ENCODE data around the gene TNP2.
"Not testable (repeated sequence)": the region's sequence is repeated elsewhere in the genome, so short reads cannot be mapped to it uniquely, and the experiment has no call there.

TNP2 gene

DNA sequence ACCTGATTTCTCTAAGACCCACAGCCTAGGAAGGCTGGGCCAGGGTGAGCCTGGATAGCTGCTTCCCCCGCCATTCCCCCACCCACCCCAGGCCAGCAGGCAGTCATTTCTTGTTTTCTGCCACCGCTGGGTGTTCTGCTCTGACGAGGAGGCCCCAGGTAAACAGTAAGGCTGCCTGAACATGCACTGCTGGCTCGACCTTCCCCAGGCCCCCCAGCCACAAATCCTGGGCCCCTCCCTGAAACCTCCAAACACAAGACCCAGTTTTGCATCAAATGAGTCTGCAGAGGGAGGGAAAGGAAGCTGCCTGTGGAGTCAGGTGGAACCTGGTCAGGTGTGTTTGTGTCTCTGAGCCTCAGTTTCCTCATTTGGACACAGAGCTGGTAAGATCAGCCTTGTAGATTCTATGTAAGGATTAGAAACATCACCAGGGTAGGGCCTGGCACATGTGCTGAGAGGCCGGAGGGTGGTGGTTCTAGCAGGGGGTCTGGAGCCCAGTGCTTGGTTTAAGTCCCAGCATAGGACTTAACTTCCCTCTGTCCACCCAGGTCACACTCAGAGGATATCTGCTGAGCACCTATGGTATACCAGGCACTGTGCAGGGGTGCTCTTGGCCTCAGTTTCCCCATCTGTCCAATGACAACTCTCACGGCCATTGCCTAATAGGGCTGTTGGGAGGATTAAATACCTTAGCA lies 30.9 kb upstream of the TNP2 start:
- DNase-seq: no peak

DNA sequence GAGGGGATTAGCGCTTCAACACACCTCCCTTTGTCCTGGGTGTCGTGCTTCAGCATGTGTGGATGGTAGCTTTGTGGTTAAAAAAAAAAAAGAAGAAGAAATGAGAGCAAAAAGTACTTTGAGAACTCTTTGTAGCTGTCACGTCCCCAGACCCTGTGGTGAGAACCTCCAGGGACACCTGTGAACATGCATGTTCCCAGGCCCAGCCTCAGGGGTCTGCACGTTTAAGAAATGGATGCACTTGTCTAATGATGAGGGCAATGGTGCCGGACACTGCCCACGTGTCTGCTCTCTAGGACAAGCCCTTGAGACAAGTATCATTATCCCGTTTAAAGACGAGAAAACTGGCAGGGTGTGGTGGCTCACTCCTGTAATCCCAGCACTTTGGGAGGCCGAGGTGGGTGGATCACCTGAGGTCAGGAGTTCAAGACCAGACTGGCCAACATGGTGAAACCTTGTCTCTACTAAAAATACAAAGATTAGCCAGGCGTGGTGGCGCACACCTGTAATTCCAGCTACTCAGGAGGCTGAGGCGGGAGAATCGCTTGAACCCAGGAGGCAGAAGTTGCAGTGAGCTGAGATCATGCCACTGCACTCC lies 29.9 kb upstream of the TNP2 start:
- not testable (repeated sequence) for DNase-seq

DNA sequence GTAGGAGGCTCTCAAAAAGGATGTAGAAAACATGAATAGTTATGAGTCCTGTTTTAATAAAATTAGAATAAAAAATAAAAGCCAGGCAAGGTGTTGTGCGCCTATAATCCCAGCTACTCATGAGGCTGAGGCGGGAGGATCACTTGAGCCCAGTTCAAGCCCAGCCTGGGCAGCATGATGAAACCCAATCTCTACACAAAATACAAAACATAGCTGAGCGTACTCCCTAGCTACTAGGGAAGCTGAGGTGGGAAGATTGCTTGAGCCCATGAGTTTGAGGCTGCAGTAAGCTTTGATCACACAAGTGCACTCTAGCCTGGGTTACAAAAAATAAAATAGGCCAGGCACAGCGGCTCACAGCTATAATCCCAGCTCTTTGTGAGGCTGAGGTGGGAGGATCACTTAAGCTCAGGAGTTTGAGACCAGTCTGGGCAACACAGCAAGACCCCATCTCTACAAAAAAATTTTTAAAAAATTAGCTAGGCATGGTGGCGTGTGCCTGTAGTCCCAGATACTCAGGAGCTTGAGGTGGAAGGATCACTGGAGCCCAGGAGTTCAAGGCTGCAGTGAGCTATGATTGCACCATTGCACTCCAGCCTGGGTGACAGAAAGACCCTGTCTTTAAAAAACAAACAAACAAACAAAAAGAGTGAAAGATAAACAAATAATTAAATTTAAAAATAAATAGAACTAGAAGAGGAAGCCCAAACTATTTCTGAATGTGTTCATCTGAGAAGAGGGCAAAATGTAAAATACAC lies 29.2 kb upstream of the TNP2 start:
- DNase-seq: no peak

DNA sequence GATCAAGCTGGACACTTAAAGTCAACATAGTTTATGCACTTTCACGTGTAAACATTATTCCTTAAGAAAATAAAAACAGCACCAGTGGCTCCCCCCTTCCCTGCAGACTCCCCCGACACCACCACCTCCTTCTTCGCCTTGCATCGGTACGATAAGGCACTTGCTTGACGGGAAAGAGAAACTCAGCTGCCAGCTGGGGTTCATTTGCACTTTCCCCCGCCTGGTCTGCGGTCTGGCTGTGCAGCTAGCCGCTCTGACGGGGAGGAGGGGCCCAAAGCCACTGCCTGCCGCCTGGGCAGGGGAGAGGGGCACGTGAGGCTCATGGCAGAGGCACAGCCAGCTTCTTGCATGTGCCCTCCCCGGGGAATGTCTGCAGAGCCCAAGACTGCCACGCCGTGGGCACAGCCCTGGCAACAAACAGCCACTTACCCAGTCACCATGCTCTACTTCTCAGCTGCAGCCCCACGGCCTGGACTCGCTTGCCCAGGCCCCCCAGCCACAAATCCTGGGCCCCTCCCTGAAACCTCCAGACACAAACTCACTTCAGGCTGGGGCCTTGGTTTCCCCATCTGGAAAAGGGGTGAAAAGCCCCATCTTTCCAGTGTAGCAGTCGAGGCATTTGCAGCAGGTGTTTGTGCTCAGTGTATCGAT lies 28.5 kb upstream of the TNP2 start:
- peak; percentile 63 for DNase-seq

DNA sequence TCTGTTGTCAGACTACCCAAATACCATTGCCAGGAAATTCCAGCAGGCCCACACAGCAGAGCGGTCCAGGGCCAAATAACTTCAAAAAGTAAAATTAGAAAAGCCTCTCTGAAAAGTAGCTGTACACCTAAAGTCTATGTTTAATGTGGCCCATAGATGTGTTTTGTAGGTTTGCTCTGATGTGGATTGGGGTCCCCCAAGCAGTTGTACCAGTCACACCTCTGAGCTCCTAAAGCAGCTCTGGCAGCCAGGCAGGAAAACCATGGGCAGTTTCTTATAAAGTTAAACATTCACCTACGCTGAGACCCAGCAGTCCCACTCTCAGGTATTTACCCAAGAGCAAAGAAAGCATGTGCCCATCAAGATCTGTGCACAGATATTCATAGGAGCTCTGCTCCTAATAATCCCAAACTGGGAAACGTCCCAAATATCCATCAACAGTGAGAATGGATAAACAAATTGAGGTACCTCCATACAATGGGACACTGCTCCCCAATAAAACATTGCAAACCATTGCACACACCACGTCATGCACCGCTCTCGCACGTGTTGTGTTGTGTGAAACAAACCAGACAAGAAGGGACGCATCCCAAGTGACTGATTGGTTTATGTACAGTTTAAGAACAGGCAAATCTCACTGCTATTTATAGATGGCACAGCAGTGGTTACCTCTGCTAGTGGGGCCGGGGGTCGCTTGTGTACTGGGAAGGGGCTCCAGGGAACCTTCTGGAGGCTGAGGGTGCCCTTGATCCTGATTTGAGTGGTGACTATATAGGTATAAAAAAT lies 27.8 kb upstream of the TNP2 start:
- DNase-seq: no peak

DNA sequence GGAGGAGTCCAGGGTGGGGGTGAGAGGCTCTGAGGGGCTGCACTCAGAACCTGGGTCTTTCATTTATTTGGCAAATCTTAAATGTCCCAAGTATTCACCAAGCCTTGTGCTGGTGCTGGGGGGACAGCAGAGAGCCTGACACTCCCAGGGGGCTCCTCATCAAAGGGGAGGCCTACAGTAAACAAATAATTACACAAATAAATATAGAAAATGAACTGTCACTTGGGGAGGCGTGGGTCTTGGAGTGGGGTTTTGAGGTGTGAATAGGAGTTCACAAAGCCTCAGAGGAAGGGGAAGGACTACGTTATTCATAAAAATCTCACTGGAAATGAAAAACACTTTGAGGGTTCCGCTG lies 27.2 kb upstream of the TNP2 start:
- no peak for DNase-seq

DNA sequence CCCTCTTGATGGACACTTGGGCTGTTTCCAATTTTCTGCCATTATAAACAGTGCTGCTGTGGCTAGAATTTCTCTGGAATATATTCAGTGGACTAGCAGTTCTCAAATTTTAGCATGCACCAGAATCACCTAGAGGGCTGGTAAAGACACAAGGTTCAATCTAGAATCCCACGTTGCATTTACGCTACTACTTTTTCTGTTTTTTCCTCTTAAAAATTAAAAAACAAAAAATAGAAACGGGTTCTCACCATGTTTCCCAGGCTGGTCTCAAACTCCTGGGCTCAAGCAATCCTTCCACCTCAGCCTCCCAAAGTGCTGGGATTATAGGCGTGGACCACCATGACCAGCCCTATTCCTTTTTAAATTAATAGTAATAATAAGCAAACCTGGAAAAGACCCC lies 26.5 kb upstream of the TNP2 start:
- no peak for DNase-seq

DNA sequence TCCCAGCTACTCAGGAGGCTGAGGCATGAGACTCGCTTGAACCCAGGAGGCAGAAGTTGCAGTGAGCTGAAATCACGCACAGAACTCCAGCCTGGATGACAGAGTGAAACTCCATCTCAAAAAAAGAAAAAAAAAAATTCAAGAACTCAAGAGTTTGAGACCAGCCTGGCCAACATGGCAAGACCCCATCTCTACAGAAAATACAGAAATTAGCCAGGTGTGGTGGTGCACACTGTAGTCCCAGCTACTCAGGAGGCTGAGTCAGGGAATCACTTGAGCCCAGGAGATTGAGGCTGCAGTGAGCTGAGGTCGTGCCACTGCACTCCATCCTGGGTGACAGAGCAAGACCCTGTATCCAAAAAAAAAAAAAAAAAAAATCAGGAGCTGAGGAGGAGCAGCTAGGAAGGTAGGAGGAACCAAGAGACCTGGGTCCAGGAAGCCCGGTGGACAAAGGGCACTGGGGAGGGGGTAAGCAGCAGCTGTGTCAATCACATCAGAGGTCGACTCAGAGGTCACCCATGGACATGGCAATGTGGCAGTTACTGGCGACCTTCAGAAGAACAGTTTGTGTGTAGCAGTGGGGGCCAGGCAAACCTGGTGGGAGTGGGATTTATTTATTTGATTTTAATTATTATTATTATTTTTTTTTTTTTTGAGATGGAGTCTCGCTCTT lies 23.1 kb upstream of the TNP2 start:
- no peak for DNase-seq

DNA sequence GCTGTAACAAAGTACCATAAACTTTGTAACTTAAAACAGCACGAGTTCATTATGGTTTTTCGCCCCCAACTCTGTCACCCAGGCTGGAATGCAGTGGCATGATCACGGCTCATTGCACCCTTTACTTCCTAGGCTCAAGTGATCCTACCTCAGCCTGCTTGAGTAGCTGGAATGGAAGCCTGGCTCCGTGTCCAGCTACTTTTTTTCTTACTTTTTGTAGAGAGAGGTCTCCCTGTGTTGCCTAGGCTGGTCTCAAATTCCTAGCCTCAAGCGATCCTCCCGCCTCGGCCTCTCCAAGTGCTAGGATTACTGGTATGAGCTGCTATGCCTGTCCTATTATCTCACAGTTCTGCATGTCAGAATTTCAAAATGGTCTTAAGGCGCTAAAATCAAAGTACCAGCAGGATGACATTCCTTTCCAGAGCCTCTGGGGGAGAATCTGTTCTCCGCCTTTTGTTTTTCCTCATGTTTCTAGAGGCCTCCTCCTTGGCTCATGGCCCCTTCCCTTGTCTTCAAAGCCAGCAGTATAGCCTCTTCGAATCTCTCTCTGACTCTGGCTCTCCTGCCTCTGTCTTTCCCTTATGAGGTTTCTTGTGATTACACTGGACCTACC lies 22.1 kb upstream of the TNP2 start:
- DNase-seq: no peak

DNA sequence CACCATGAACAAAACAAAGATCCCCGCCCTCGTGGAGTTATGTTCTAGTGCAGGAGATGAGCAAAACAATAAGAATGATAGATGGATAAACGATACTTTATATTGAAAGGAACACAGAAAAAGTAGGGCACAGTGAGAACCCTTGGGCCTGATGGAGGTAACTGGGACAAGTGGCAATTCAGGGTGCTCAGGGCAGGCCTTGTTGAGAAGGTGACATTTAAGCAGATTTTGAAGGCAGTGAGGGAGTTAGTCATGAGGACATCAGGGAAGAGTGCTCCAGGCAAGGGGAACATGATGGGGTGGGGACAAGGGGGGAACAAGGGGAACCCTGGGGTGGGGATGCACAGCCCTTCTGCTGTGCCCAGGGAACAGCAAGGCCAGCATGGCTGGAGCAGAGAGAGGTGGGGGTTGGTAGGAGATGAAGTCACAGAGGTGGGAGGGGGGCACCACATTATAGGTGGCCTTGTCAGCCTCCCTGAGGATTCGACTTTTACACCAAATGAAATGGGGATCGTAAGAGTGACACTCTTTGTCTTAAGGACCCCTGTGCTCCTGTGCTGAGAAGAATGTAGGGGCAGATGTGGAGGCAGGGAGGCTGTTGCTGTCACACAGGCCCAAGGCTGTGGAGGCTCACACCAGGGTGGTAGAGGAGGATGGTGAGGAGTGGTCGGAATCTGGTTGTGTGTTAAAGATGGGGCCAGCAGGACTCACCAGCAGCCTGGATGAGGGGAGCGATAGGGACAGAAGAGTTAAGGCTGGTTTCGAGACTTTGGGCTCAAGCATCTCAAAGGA lies 21.2 kb upstream of the TNP2 start:
- no peak for DNase-seq

DNA sequence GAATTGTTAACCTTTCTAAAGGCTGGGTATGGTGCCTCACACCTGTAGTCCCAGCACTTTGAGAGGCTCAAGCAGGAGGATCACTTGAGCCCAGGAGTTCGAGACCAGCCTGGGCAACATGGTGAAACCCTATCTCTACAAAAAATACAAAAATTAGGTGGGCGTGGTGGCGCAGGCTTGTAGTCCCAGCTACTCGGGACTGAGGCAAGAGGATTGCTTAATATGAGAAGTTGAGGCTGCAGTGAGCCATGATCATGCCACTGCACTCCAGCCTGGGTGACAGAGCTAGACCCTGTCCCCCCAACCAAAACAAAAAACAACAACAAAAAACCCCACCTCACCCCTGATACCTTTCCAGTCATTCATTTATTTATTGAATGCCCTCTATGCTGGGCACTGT lies 20.6 kb upstream of the TNP2 start:
- not testable (repeated sequence) for DNase-seq

DNA sequence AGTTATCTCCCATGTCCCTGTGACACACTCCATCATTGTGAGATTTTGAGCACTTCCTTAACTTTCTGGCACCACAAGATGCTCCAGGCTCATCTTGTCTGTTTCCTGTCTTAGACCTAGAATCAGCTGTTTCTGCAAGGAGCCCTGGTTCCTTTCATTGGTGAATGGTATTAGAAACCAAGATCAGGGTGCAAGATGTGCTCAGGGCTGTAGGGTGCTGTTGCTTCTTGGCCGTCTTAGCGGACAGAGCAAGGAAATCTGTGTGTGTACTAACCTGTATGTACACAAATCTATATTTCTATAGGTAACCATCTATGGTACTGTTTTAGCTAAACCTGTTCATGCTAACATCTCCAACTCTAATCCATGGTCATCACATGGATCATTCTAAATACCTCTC lies 20.1 kb upstream of the TNP2 start:
- no peak for DNase-seq

DNA sequence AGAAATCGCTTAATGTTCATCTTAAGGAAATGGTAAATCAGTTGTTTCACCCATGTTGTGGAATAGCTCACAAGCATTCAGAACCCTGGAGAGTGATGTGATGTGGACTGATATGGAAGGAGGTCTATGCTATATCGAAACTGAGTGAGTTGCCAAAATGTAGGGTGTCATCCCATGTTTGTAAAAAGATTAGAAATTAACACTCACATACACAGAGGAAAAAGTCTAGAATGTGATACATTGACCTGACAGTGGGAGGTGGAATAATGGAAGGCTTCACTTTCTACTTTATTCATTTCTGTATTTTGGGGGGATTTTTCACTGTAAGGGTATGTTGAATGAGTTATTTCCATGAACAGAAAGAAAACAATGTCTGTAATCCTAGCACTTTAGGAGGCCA lies 16.7 kb upstream of the TNP2 start:
- DNase-seq: no peak

DNA sequence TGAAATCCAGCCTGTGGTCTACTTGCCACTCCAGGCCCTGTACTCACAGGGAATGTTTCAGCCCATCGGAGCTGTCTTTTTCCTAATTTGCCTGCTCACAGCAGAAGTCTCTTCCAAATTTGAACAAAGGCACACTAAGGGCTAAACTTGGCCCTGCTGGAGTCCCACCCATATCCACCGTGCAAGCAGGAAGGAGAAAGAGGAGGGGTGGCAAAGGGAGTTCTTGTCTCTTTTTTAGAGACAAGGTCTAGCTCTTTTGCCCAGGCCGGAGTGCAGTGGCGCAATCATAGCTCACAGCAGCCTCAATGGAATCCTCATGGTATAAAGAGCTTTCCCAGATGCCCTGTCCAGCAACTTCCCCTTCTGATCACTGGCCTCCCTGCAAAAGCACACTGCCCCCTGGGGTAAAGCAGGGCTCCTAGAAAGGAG lies 14.7 kb upstream of the TNP2 start:
- DNase-seq: no peak

DNA sequence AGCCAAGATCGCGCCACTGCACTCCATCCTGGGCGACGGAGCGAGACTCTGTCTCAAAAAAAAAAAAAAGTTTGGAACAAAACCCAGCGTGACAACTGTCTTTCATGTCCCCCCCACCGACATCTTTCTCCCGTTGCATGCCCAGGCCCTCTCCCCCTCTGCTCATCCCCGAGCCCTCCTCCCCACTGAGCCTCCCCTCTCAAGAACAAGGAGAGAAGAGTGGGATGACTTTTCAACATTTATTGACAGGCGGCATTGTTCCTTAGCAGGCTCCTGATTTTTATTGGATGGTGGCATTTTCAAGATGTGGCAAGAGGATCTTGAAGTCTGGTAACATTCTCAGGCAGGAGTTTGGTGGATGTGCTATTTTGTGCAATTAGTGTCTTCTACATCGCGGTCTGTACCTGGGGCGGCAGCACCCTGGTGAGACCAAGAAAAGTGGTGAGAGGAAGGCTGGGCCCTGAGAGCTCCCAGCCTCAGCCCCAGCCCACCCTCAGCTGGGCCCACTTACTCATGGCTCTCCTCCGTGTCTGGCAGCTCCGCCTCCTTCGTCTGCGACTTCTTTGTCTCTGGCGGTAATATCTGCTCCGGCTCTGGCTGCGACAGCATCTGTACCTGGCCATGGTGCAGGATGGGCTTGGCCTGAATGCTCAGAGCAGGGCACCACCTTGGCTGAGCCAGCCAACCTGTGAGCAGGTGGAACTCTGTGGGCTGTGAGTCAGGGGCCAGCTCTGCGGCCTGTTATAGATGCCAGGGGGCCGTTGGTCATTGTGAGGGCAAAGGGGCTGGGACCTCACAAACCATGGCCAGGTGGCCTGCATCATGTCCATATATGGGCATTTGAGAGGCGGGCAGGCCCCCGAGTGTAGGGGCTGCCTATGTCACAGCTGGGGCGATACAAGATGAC lies 11.7 kb upstream of the TNP2 start, which contains the start of gene PRM1:
Gene PRM1 (minus strand): TSS at position 715 of the 907 bp plus-strand sequence. CDS start 92 bp downstream, at position 623.
- DNase-seq: no peak

DNA sequence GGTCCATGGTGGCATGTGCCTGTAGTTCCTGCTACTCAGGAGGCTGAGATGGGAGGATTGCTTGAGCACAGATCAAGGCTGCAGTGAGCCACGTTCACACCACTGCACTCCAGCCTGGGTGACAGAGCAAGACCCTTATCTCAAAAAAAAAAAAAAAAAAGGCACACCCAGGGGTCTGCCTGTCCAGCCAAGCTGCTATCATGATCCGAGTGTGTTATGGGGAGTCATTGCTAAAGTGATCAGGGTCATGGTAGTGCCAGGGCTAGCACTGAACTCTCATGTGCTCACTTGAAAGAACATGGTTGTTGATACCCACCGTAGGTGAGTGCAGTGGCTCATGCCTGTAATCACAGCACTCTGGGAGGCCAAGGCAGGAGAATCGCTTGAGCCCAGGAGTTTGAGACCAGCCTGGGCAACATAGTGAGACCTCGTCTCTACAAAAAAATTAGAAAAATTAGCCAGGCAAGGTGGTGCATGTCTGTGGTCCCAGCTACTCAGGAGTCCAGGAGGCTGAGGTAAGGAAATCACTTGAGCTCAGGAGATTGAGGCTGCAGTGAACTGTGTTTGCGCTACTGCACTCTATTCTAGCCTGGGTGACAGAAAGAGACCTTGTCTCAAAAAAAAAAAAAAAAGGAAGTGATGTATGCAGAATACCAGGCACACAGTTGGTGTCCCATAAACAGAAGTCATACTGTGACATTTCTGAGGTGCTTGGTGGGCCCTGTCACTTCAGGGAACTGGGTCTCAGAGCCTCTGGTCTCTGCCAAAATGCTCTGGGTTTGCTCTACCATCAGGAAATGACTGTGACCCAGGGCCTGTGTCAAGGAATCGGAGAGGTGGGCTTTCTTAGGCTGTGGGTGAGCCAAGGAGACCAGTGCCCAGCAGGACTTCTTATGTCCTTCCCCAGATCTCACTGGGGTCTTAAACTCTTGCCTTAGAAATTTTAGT lies 9.8 kb upstream of the TNP2 start:
- DNase-seq: no peak

DNA sequence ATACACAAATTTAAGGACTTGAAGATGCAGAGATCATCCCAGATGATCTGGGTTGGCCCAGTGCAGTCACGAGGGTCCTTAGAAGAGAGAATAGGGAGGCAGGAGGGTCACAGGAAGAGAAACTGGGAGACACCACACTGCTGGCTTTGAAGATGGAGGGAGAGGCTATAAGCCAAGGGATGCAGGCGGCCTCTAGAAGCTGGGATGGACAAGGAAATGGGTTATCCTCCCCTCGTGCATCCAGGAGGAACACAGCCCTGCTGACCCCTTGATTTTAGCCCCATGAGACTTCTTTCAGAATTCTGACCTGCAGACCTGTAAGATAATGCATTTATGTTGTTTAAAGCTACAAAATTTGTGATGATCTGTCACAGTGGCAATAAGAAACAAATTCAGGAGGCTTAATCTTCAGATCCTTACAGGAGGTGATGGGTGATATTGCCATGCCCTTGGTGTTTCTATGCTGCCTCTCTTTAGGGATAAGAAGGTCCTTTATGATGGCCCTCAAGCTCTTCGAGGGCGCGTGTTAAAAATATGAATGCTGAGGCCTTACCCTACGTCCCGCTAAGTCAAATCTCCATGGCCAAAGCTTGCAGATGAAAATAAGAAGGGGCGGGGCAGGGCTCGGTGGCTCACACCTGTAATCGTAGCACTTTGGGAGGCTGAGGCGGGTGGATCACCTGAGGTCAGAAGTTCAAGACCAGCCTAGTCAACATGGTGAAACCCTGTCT lies 8.6 kb upstream of the TNP2 start:
- no peak for DNase-seq
